Keratinocyte (primary cell): ENCODE results near the gene DCAF6. TPM values are rescaled to one million over a fixed set of nuclear protein-coding genes. Genes with fewer than 3 reads are reported as not detected.

ENCODE experiments used
- DNase-seq: peaks from one replicate; pipeline ENCODE4 v3.0.0-alpha.2; 2011; ENCODE audit warnings: low read depth, missing footprints, low spot score
- FAIRE-seq: peaks from 2 replicates; lab custom pipeline; 2011; peaks lifted over from hg19 to GRCh38; lab: Jason Lieb, UNC
- H2AFZ ChIP-seq: 2 replicates; pipeline ENCODE4 v1.6.0; 2012; ENCODE audit warnings: low read length, control low read depth, inconsistent platforms; ENCODE audit not compliant: control insufficient read depth
- H3K27ac ChIP-seq: 2 replicates; pipeline ENCODE4 v1.5.1; 2011; ENCODE audit warnings: low read length; ENCODE audit not compliant: control insufficient read depth, insufficient read depth
- H3K27me3 ChIP-seq: 3 replicates; pipeline ENCODE4 v1.6.0; 2011; ENCODE audit warnings: low read length; ENCODE audit not compliant: control insufficient read depth, insufficient read depth; ENCODE audit errors: extremely low read depth
- H3K36me3 ChIP-seq, 2 experiments: 2 replicates in 1 of 2; 3 replicates in 1 of 2; pipeline ENCODE4 v1.5.1; 2011; ENCODE audit warnings: low read length in 2 of 2, mild to moderate bottlenecking in 1 of 2; ENCODE audit not compliant: control insufficient read depth in 2 of 2, insufficient read depth in 2 of 2; ENCODE audit errors: extremely low read depth in 1 of 2
- H3K4me1 ChIP-seq: 3 replicates; pipeline ENCODE4 v1.5.1; 2011; ENCODE audit warnings: low read length; ENCODE audit not compliant: control insufficient read depth, insufficient read depth; ENCODE audit errors: extremely low read depth
- H3K4me2 ChIP-seq: 3 replicates; pipeline ENCODE4 v1.6.0; 2011; ENCODE audit warnings: low read depth, low read length; ENCODE audit not compliant: control insufficient read depth, insufficient read depth; ENCODE audit errors: extremely low read depth
- H3K4me3 ChIP-seq, 3 experiments: fragments of 200-600 bp in 1 of 3; sonication (generic) in 1 of 3; 2 replicates in 2 of 3; 3 replicates in 1 of 3; pipeline ENCODE4 v1.5.1; 2011 to 2016; ENCODE audit warnings: low read length in 3 of 3, mild to moderate bottlenecking in 3 of 3, control low read depth in 2 of 3, inconsistent platforms in 1 of 3, low read depth in 1 of 3, mixed read lengths in 1 of 3, mixed run types in 1 of 3, moderate library complexity in 1 of 3; ENCODE audit not compliant: control insufficient read depth in 2 of 3, insufficient read depth in 2 of 3; ENCODE audit errors: extremely low read depth in 1 of 3
- H3K79me2 ChIP-seq: 2 replicates; pipeline ENCODE4 v1.6.0; 2012; ENCODE audit warnings: low read length; ENCODE audit not compliant: control insufficient read depth, insufficient read depth
- H3K9ac ChIP-seq: 3 replicates; pipeline ENCODE4 v1.6.0; 2011; ENCODE audit warnings: low read length; ENCODE audit not compliant: control insufficient read depth, insufficient read depth; ENCODE audit errors: extremely low read depth
- H3K9me1 ChIP-seq: 3 replicates; pipeline ENCODE4 v1.6.0; 2011; ENCODE audit warnings: low read length; ENCODE audit not compliant: control insufficient read depth, insufficient read depth; ENCODE audit errors: extremely low read depth
- H3K9me3 ChIP-seq: 2 replicates; pipeline ENCODE4 v1.5.1; 2012; ENCODE audit warnings: low read depth, low read length; ENCODE audit not compliant: control insufficient read depth
- H4K20me1 ChIP-seq: 3 replicates; pipeline ENCODE4 v1.6.0; 2011; ENCODE audit warnings: low read length; ENCODE audit not compliant: control insufficient read depth, insufficient read depth; ENCODE audit errors: extremely low read depth
- EZH2 ChIP-seq: IDR thresholded peaks from one replicate; pipeline ENCODE4 v1.6.1; 2012; ENCODE audit warnings: inconsistent platforms, mild to moderate bottlenecking, low read length, moderate library complexity
- dilution Hi-C: fragments of 300-500 bp; cut with MboI; formaldehyde crosslinking; loops from one replicate; pipeline ENCODE4 v1.7.0; 2020; ENCODE audit warnings: low sequenced_read_pairs; ENCODE audit not compliant: extremely low pct_ligation_motif_present
- polyA plus RNA-seq, 5 experiments: library from polyadenylated mRNA; depleted of rRNA in 3 of 5; stranded (reverse) in 3 of 5; stranded (forward) in 1 of 5; unstranded in 1 of 5; fragments of >200 nt; gene quantifications; 1 replicate in 1 of 5; 2 replicates in 3 of 5; 3 replicates in 1 of 5; pipeline versions ENCODE4 v1.2.1 to v1.2.3, GENCODE V29; 2011 to 2012; ENCODE audit warnings: missing spikeins in 2 of 5, low read depth in 1 of 5, low replicate concordance in 1 of 5
- small RNA-seq, 3 experiments: library from RNA; depleted of rRNA; stranded (forward); fragments of <200 nt; gene quantifications; one replicate each; pipeline ENCODE3, GENCODE V24; 2012; ENCODE audit warnings: low read depth in 3 of 3, low replicate concordance in 1 of 3; ENCODE audit not compliant: insufficient read length in 3 of 3
- TF ChIP-seq, protein P1 (sequence below), 3 experiments: IDR thresholded peaks in 1 of 3; conservative IDR thresholded peaks in 1 of 3; optimal IDR thresholded peaks in 1 of 3; 2 replicates in 2 of 3; 3 replicates in 1 of 3; pipeline versions ENCODE3 to v1.5.1; 2011; ENCODE audit warnings: low read length in 3 of 3, mild to moderate bottlenecking in 3 of 3, moderate library complexity in 2 of 3, control low read depth in 1 of 3, inconsistent platforms in 1 of 3; ENCODE audit not compliant: insufficient read depth in 2 of 3; ENCODE audit errors: extremely low read depth in 1 of 3

DCAF6 gene
- polyA plus RNA-seq, 1 donor (not counting 4 experiments of a cell fraction or from before 2014, with no cell fraction given) = 109 TPM

DNA sequence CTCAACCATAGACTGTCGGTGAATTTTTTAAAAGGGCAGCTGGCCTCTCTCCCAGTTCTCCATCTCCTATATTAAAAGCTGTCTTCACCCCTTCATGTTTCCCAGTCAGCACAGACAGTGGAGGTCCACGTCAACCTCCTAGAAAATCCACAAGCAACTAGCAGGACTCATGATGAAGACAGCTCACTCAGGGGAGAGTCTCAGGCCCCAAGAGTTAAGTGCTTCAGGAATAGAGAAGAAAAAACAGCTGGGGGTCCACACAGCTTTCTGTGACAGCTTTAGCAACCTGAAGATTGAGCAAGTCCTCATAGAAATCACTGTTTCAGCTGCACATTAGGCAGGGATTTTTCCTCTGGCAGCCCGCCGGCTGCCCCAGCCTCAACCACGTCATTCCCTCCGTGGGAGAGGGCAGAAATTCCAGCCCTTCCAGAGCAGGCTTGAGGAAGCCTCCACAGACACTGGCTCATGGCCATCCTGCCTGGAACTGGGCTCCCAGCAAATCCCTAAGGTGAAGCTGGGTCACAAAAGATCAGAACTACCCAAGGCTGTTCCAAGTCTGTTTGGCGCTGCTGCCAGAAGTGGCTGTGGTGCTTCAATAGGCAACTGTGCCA lies 185.0 kb downstream of the DCAF6 start:
- Histone ChIP-seq H3K9me1 (no peaks in the 10 kb centered on the region), H3K36me3 (peaks cover 0 to 1% of the 10 kb centered on the region in 2 experiments), H3K79me2 (no peaks in the 10 kb centered on the region), H3K4me3 (no peak overlapping the region), H3K9ac (no peak overlapping the region), H3K9me3 (no peaks in the 10 kb centered on the region), H4K20me1 (no peaks in the 10 kb centered on the region), H3K27me3 (no peaks in the 10 kb centered on the region), H3K4me1 (peaks cover 10% of the 10 kb centered on the region), H3K4me2 (peak overlapping the region; percentile 38), H3K27ac (no peak overlapping the region), H2AFZ (no peak overlapping the region)
- FAIRE-seq = no peak
- DNase-seq = no peak
- dilution Hi-C loops = no loop called here
- no peak for TF ChIP-seq EZH2
- TF ChIP-seq, protein P1, sequence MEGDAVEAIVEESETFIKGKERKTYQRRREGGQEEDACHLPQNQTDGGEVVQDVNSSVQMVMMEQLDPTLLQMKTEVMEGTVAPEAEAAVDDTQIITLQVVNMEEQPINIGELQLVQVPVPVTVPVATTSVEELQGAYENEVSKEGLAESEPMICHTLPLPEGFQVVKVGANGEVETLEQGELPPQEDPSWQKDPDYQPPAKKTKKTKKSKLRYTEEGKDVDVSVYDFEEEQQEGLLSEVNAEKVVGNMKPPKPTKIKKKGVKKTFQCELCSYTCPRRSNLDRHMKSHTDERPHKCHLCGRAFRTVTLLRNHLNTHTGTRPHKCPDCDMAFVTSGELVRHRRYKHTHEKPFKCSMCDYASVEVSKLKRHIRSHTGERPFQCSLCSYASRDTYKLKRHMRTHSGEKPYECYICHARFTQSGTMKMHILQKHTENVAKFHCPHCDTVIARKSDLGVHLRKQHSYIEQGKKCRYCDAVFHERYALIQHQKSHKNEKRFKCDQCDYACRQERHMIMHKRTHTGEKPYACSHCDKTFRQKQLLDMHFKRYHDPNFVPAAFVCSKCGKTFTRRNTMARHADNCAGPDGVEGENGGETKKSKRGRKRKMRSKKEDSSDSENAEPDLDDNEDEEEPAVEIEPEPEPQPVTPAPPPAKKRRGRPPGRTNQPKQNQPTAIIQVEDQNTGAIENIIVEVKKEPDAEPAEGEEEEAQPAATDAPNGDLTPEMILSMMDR (optimal IDR thresholded peaks at IDR 0.05 in 1 of 3, IDR thresholded peaks at IDR 0.05 in 1 of 3, conservative IDR thresholded peaks at IDR 0.05 in 1 of 3; ENCODE audit: extremely low read depth in 1 of 3, insufficient read depth in 2 of 3, low read length in 3 of 3) = no peak

- H3K9me3 ChIP-seq = no peaks in the 10 kb centered on the region
- dilution Hi-C loops = no loop called here
- no peak overlapping the region for H3K9ac ChIP-seq
- H3K79me2 ChIP-seq = no peaks in the 10 kb centered on the region
- no peak overlapping the region for H2AFZ ChIP-seq
- H3K36me3 ChIP-seq = peaks cover 0 to 1% of the 10 kb centered on the region in 2 experiments
- FAIRE-seq = no peak
- H3K27ac ChIP-seq = no peak overlapping the region
- TF ChIP-seq EZH2 = no peak
- TF ChIP-seq, protein P1 (optimal IDR thresholded peaks at IDR 0.05 in 1 of 3, IDR thresholded peaks at IDR 0.05 in 1 of 3, conservative IDR thresholded peaks at IDR 0.05 in 1 of 3; ENCODE audit: extremely low read depth in 1 of 3, insufficient read depth in 2 of 3, low read length in 3 of 3) = no peak
- no peaks in the 10 kb centered on the region for H3K27me3 ChIP-seq
- peaks cover 10% of the 10 kb centered on the region for H3K4me1 ChIP-seq
- no peak for DNase-seq
- no peak overlapping the region for H3K4me3 ChIP-seq
- H4K20me1 ChIP-seq = no peaks in the 10 kb centered on the region
- H3K4me2 ChIP-seq = no peak overlapping the region
- H3K9me1 ChIP-seq = no peaks in the 10 kb centered on the region
Observed at GRCh38 chr1:168125051-168125450, 188.6 kb downstream of the DCAF6 start.

Small RNAs within 50 kb of the gene (small RNA-seq; reads per million reads assigned to genes)
- gene MIR1255B2 = 0 reads per million in 3 experiments

Other genes with a start within 250 kb of the DCAF6 start
- 107 to 195 TPM (median 120 TPM) in 3 replicates for gene MPZL1, start 214.7 kb upstream of the DCAF6 start, polyA plus RNA-seq
- 0.04 to 0.10 TPM in 2 of 3 replicates, not detected in the other for gene ADCY10, start 22.5 kb upstream of the DCAF6 start, polyA plus RNA-seq
- 27.1 to 61.6 TPM (median 36.2 TPM) in 3 replicates for gene MPC2, start 389 bp downstream of the DCAF6 start, polyA plus RNA-seq
- gene GPR161, start 200.2 kb downstream of the DCAF6 start, polyA plus RNA-seq = 7.8 to 11.6 TPM (median 9.1 TPM) in 3 replicates
- 27.2 to 62.5 TPM (median 31.3 TPM) in 3 replicates for gene TIPRL, start 242.3 kb downstream of the DCAF6 start, polyA plus RNA-seq